HG02678 (cell line): Measurements from ENCODE around the gene LRCH1.
"Not testable (repeated sequence)": the region's sequence is repeated elsewhere in the genome, so short reads cannot be mapped to it uniquely, and the experiment has no call there.

Experiments
- ATAC-seq: cut with Tn5 transposase; IDR thresholded peaks from one replicate; pipeline ENCODE4 v1.9.1; 2021; ENCODE audit warnings: mild to moderate bottlenecking, moderate library complexity; ENCODE audit not compliant: unreplicated experiment

LRCH1 gene

DNA sequence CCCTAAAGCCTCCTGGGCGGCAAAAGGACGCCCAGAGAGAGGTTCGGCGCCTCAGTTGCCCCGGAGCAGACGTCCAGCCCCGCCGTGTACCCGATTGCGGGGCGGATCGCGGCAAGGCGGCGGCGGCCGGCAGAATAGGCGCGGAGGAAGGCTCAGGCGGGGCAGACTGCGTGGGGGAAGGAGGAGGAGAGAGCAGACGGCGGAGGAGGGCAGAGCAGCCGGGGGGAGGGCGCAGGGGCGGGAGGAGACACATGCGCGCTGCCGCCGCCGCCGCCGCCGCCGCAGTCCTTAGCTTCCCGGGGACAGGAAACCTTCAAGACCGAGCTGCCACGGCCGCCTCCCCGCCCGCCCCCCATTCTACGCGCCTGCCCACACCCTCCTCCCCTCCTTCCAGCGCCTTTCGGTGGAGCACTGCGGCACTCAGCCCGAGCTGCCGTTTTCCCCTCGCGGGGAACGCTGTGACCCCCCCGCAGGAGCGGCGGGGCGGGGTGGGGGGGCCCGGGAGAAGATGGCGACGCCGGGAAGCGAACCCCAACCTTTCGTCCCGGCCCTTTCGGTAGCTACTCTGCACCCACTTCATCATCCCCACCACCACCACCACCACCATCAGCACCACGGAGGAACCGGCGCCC is at the start of gene LRCH1:
Gene LRCH1 (plus strand): TSS at position 282 of the 632 bp plus-strand sequence. CDS start 227 bp downstream, at position 509.
- ATAC-seq = peak; percentile 65

GRCh38 chr13:46504036-46504435 is 48.9 kb upstream of the LRCH1 start:
- ATAC-seq = no peak

DNA sequence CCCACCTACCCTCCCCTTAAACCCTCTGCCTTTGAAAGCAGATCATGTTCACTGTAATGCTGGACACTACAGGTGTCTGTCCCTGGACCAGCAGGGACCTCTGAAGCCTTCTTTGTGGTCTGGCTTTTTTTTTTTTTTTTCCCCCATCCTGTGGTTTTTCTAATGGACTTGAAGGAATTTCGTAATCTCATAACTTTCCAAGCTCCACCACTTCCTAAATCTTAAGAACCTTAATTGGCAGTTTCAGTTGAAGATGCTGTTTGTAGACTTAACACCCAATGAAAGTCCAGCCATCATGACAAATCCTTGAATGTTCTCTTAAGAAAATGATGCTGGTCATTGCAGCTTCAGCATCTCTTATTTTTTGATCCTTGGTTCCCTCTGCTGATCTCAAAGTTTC is 45.0 kb upstream of the LRCH1 start:
- ATAC-seq = no peak

- ATAC-seq = no peak
Observed at GRCh38 chr13:46509981-46510380, 43.0 kb upstream of the LRCH1 start.

GRCh38 chr13:46515803-46516202 is 37.2 kb upstream of the LRCH1 start:
- ATAC-seq = no peak

DNA sequence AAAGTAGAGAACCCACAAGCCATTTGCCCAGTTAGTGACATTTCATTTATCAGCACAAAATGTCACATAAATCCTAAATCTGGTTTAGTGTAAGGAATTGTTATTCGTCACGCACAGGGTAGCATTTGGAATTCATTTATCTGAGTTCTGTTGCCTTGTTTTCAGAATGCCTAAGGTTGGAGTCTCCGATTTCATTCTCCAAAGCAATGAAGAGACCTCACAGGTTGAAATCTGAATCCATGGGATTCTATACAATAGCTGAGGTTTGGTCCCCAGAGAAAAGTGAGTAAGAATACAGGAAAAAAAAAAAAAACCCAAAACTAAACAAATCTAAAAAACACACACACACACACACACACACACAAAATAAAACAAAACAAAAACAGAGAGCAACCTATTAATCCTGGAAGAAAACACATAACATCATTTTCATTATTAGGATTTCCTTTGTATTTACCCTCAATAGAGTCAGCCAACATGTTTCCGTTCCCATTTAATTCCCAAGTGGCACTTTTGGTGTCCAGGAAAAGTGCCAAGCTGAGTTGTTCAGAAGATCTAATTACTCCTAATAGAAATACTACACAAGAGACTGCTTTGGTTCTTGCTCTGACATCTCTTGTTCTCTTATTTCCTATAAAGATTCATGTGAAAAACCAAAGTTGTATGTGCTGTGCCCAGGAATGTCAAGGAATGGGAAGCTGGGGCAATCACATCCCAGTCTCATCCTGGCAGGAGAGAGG is 36.2 kb upstream of the LRCH1 start:
- ATAC-seq = no peak

- not testable (repeated sequence) for ATAC-seq
Observed at GRCh38 chr13:46517748-46518147, 35.2 kb upstream of the LRCH1 start.

DNA sequence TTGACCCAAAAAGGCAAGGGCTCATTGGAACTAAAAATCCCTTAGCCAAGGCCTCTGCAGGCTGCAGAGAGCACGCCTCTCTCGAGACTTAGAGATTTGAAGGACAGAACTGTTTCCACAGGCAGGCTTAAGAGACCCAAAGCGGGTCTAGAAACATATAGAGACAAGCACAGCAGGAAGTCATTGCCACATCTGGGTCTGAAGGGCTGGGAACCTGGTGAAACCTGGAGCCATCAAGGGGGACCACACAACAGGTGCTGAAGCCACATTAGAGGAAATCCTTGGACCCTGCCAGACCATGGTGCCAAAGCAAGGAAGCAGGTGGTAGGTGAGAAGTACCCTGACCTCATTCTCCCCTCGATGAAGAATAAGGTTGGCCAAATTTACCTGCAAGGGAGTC is 33.8 kb upstream of the LRCH1 start:
- ATAC-seq = no peak

DNA sequence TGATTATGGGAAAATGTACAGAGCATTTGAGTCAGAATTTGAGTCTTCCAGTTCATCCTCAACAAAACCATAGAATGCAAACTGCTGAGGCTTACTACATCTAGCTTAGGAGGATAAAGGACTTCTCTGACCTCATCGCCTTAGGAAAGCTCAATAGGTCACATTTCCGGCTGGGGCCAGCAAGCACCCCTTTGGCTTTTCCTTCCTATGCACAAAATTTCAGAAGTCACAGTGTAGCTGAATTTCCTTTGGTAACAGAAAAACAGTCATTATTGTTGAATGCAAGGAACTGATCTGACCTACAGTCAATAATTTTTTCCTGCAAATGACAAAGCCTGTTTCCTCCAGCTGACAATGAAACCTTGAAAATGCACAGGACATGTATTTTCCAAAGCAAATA is 32.8 kb upstream of the LRCH1 start:
- ATAC-seq = no peak

DNA sequence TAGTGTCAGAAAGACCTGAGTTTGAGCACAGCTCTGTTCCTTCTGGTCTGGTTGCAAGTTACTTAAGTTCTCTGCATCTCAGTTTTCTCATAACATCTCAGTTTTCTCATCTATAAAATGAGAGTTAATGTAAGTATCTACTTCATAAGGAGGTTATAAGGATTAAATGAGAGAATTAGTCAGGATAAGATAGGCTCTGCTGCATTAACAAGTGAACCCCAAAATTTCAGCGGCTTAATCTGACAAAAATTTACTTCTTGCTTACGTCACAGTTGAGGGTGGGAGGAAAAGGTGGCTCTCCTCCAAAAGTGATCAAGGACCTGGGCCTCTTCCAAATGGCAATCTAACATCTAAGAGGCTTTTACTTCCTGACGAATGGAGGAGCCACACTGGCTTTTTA is 31.5 kb upstream of the LRCH1 start:
- no peak for ATAC-seq

DNA sequence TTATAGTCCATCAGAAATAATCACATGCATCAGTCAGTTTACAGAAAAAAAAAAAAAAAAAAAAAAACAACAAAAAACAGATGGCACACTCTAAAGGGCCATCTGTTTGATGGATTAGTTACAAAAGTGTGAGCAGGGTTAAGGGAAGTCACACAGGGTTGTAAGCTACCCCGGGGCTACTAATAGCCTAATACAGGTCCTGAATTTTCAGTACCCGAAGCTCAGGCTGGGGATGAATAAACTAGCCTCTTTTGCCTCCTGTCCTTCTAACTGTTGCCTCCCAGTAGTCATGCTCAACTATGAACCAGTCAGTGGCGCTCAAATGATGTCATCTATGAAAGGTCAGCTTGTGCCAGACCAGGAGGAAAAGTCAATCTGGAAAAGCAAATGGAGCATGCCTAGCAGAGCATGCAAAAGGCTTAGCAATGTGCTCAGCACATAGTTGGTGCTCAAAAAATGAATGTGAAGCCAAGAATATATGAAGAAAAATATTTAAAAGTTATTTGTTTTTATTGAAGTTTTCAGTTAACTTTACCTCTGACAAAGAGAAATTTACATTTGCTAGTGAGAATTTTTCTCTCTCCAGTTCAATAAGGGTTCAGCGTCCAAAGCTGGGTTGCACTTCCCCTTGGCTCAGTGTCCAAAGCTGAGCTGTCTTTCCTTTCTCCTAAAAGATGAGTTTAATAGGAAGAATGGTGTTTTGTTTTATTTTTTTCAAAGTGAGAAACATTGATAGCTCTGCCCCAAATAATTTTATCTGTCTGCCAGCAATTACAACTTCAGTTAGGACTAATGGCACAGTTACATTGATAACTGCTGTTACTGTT is 30.8 kb upstream of the LRCH1 start:
- no peak for ATAC-seq

DNA sequence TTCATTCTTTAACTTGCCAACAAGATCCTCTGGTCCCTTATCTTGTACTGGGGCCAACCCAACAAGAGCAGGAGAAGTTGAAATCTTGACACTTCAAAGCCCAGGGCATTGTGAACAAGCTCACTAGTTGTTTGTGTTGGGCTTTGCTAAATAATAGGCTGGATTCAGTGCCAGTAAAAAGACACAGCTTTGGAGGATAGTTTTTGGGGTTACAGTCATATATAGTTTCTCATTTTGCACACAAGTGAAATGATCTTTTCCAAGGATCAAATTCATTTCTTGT is 30.3 kb upstream of the LRCH1 start:
- no peak for ATAC-seq

DNA sequence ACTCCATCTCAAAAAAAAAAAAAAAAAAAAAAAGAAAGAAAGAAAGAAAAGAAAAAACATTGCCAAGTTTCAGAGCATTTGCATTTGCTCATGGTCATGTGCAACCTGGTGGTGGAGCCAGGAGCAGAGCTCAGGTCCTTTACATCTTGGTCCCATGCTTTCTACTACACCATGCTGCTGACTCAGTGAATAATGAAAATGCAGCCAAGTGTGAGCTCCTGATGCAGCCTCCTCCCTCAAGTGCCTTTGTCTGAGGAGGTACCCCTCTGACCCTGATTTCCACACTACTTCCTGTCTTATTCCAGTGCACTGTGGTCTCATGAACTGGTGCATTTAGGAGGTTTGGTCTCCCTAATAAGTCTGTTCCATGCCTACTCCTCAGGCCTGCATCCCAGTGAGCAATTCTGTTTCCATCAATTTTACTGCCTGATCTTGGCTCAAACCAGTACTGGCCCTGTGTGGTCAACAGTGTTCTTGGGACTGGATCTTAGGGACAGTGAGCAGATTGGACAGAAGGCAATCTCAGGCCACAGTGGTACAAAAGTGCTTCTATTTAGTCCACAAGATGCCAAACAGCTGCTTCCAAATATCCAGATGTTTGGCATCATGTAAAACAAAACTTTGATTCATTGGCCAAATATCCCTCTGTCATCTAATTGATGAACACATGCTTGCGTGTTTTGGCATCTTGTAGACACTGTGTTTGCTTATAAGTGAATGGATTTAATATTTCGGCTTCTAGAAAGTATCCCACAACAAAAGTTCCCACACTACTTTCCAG is 28.8 kb upstream of the LRCH1 start:
- no peak for ATAC-seq

DNA sequence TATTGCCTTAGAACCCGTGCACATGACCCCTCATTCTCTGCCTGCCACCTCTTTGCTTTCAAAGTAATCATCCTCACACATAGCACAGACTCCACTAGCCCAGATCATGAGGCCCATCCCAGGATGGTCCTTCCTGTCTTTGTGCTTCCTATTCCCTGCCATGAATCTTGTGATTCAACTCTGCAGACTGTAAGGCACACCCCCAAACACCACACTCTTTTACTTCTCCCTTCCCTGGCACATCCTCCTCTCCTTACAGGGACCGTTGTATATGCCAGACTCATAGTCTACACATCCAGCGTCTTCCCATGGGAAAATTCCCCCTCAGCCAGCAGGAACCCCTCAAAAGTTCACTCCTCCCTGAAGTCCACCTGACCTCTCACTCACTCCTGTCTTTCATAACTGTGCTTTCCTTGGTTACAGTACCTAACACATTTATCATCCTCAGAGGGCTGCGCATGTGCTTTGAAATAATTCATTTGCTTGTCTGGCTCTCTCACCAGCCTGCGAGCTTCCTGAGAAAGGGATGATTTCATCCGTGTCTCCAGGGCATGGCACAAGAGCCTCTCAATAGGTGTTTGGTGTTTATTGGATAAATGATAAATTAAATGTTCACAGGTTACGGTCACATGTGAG is 26.8 kb upstream of the LRCH1 start:
- no peak for ATAC-seq

GRCh38 chr13:46526740-46527139 is 26.2 kb upstream of the LRCH1 start:
- ATAC-seq = no peak

DNA sequence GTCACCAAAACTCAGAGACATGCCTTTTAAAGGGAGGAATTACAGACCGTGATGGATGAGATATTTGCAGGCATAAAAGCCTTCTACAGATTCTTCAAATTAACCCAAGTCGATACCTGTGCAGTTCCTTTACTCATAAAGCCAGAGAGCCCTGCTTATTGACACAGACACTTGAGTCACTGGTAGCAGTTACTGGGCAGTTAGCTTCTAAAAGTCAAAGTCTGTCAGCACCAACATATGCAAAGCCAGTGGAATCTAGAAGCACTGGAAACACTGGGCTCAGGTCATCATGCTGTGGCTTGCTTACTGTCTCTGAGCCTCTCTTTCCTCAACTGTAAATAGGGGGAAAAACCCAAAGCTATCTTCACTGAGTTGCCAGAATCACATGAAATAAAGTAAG is 25.7 kb upstream of the LRCH1 start:
- ATAC-seq = no peak

DNA sequence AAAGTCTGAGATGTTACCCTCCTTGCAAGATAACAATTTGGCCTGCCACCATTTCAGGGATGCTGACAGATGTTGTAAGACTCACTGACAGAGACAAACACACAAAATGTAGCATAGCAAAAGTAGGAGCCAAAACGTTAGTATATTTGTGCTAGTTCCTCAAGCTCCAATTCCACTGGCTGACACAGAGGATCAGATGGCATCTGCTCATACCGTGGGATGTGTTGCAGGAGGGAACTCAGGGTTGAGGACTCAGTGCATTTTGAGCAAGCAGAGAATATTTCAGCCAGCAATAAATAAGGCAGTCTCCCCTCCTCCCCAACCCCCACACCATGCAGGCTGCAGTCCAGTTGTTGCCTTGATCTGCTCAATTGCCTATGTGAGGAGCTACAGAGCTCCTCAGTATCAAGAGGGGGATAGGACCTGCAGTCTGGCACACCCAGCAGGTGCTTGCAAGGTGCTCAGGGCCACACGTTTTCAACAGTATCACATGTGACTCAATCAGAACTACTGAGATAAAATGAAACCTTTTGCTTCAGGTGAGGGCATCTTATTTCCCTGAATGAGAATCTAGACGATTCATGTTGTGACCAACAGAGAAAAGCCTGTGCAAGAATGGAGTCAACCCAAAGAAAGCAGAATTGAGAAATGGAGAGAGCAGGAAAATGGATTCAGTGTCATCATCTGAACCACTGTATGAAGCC is 23.6 kb upstream of the LRCH1 start:
- no peak for ATAC-seq

DNA sequence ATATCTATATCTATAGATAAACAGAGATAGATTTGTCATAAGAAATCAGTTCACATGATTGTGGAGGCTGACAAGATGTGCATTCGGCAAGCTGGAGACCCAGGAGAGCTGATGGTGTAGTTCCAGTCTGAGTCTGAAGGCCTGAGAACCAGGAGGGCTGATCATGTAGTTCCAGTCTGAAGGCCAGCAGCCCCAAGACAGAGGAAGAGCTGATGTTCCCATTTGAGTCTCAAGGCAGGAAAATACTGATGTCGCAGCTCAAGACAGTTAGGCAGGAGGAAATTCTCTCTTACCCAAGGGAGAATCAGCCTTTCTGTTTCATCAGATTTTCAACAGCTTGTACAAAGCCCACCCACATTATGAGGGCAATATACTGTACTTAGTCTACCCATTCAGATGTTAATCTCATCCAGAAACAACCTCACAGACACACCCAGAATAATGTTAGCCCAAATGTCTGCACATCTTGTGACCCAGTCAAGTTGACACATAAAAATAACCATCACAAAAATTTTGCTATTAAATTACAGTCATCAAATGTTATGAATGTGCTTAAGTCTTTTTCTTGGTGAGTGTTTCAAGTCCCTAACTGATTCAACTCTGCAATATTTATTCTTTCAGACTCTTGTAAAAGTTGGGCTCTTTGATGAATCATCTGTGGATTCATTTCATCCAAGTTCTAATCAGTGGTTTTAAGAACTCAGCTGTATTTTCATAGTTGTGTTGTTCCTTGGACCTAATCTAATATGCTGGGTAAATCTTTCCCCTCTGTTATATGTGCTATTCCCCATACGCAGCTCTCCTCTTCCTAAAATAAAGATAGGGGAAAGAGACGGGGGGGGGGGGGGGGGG is 22.7 kb upstream of the LRCH1 start:
- ATAC-seq = no peak

DNA sequence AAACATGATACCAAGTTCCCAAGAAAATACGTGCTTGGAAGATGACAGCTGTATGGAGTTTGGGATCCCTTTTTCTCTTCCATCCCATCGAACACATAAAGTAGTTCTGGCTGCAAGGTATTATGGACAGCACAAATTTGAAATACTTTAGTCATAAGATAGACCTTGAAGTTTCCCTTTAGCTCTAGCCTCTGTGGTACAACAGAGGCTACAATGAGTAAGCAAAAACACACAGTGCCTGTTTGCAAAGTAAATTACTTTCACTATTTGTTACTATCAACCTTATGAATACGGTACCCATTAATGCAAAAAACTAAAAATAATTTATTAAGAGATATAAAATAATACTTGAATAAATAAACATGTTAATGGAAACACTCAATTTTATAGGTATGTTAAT is 21.0 kb upstream of the LRCH1 start:
- ATAC-seq = no peak
